GM12801 (cell line): ENCODE results near the gene GLRB.

Source experiments
- CTCF ChIP-seq: IDR thresholded peaks from one replicate; pipeline ENCODE4 v1.5.1; 2011; ENCODE audit warnings: control low read depth; ENCODE audit not compliant: insufficient read length; ENCODE audit errors: extremely low read depth

Gene GLRB

DNA sequence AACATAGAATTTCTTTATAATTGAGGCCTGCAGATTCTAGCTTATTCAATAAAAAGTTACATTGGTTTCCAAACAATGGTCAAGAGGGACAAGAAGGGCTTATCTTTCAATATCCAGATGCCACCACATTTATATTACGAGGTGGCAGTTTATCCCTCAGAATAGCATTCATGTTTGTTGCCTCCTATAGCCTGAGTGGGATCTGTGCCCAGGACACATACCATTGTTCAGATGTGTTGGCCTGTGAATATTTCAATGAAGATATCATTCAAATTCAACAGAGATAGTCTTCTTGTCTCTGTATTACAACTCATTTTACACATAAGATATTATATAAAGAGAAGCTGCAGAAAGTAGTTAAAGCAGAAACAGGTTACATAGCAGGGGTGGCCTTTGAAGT lies 20.5 kb downstream of the GLRB start:
- no peak for TF ChIP-seq CTCF

GRCh38 chr4:157099506-157099905 lies 23.6 kb downstream of the GLRB start:
- TF ChIP-seq CTCF = no peak

- TF ChIP-seq CTCF = no peak
These were observed 28.6 kb downstream of the GLRB start for GRCh38 chr4:157104541-157104940.

- TF ChIP-seq CTCF = no peak
These were observed 38.7 kb downstream of the GLRB start for GRCh38 chr4:157114671-157115070.

DNA sequence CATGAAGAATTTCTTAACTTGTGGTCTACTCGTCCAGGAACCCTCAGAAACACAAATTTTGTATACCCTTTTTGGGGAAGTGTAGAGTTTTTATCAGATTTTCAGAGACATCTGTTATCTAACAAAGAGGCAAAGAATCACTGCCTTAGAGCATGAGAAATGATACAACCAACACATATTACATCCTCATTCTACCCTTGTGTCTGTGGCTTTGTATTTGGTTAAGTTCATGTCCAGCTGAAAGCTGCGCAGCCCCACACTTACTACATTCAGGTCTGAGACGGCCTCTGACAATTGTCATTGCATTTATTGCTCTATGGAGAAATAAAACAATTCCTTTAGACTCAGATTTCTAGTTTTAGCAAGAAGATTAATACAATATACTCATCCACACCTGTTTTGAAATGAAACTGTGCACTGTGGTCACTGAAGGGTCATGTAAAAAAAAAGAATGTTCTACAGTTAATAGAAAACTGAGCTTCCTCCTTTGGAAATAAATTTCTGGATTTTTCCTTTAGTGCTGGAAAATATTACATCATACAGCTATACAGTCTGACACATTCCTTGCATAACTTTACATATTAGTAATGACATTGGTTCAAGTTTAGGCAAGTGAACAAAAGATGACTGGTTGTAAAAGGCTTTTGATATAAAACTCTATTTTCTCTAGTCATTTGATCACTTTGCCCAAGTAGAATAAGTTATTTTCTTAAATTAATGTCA lies 39.8 kb downstream of the GLRB start:
- TF ChIP-seq CTCF = no peak

GRCh38 chr4:157121401-157121800 lies 45.5 kb downstream of the GLRB start:
- TF ChIP-seq CTCF = no peak

DNA sequence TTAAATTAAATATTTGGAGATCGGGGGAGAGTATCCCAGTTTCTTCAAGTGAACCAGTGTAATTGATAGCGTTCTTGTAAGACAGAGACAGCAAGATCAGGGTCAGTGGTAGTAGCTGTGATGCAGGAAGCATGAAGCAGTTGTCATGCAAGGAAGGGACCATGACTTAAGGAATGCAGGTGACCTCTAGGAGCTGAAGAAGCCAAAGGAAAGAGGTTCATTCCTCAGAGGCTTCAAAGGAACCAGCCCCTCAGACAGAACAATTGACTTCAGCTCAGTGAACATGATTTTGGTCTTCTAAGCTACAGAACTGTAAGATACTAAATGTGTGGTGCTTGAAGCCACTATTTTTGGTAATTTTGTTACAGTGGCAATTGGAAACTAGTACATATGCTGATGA lies 51.6 kb downstream of the GLRB start:
- TF ChIP-seq CTCF = no peak
